H1 (cell line): ENCODE results near the gene KCNJ5. TPM values are rescaled to one million over a fixed set of nuclear protein-coding genes. Genes with fewer than 3 reads are reported as not detected.

Source experiments
- CTBP2 ChIP-seq: IDR thresholded peaks from 2 replicates; pipeline ENCODE4 v1.7.0; 2011; ENCODE audit warnings: borderline replicate concordance, mild to moderate bottlenecking, moderate library complexity, mixed read lengths, low read length; ENCODE audit not compliant: insufficient read depth, insufficient read length
- EGR1 ChIP-seq: IDR thresholded peaks from 2 replicates; pipeline ENCODE4 v1.6.1; 2011; ENCODE audit warnings: low read depth, low read length, borderline replicate concordance
- EZH2 ChIP-seq: fragments of 200-600 bp; sonication (generic); IDR thresholded peaks from 2 replicates; pipeline ENCODE4 v1.7.1; 2012; ENCODE audit warnings: low read depth, mild to moderate bottlenecking, moderate library complexity, low read length, inconsistent platforms; ENCODE audit not compliant: severe bottlenecking
- FOSL1 ChIP-seq: IDR thresholded peaks from 2 replicates; pipeline ENCODE4 v1.6.1; 2011; ENCODE audit warnings: mild to moderate bottlenecking, low read depth, low read length, moderate library complexity; ENCODE audit not compliant: insufficient read depth
- SIX5 ChIP-seq: IDR thresholded peaks from 2 replicates; pipeline ENCODE4 v1.6.1; 2011; ENCODE audit warnings: mild to moderate bottlenecking, low read depth, low read length
- polyA plus RNA-seq, 7 experiments: library from polyadenylated mRNA; depleted of rRNA in 3 of 7; stranded (reverse) in 5 of 7; unstranded in 2 of 7; fragments of >200 nt in 5 of 7; fragments of 200-250 nt in 2 of 7; gene quantifications; 1 replicate in 5 of 7; 2 replicates in 1 of 7; 4 replicates in 1 of 7; pipeline versions ENCODE4 v1.2.1 to v1.2.3, GENCODE V29; 2011 to 2013; ENCODE audit warnings: missing spikeins in 2 of 7, mixed read lengths in 2 of 7
- total RNA-seq: library from RNA; stranded (reverse); fragmentation: NEBNext Ultra II Directional; extraction: Animal tissue kit (Norgen Biotek cat#: 25700); gene quantifications from 2 replicates; pipeline ENCODE4 v1.2.1, GENCODE V29; 2021
- TF ChIP-seq, protein P1 (sequence below), 3 experiments: IDR thresholded peaks; 1 replicate in 2 of 3; 2 replicates in 1 of 3; pipeline versions ENCODE4 v1.5.1 to v1.6.1; 2011; ENCODE audit warnings: low read length in 3 of 3, mild to moderate bottlenecking in 3 of 3, inconsistent platforms in 2 of 3, low read depth in 1 of 3, moderate library complexity in 1 of 3; ENCODE audit not compliant: insufficient read depth in 1 of 3; ENCODE audit errors: control extremely low read depth in 1 of 3

KCNJ5 gene
- total and polyA plus RNA-seq, 2 of the 8 experiments (the other 6 are each of a cell fraction or from before 2014, with no cell fraction given) = 0.05 TPM; not detected in 1

DNA sequence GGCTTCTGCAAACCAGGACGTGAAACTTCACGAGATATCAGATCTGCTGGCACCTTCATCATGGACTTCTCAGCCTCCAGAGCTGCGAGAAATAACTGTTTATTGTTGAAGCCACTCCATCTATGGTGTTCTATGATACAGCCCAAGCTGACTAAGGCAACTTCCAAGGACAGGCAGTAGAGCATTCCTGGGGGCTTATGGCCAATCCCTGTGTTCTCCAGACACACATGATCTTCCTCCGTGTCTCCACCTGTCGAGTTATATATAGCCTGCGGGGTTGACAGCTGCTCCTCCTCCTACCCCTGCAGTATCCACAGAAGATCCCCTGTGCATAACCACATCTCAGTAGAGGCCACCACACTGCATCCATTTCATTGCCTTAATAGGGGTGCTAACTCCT lies 40.5 kb downstream of the KCNJ5 start (continued):
- TF ChIP-seq, protein P1, sequence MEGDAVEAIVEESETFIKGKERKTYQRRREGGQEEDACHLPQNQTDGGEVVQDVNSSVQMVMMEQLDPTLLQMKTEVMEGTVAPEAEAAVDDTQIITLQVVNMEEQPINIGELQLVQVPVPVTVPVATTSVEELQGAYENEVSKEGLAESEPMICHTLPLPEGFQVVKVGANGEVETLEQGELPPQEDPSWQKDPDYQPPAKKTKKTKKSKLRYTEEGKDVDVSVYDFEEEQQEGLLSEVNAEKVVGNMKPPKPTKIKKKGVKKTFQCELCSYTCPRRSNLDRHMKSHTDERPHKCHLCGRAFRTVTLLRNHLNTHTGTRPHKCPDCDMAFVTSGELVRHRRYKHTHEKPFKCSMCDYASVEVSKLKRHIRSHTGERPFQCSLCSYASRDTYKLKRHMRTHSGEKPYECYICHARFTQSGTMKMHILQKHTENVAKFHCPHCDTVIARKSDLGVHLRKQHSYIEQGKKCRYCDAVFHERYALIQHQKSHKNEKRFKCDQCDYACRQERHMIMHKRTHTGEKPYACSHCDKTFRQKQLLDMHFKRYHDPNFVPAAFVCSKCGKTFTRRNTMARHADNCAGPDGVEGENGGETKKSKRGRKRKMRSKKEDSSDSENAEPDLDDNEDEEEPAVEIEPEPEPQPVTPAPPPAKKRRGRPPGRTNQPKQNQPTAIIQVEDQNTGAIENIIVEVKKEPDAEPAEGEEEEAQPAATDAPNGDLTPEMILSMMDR (IDR thresholded peaks at IDR 0.05; ENCODE audit: control extremely low read depth in 1 of 3, insufficient read depth in 1 of 3, low read depth in 1 of 3, low read length in 3 of 3) = no peak
- TF ChIP-seq CTBP2 (no peak), FOSL1 (no peak), EGR1 (no peak), SIX5 (no peak), EZH2 (no peak)
- TF ChIP-seq, all 59 proteins: peak for 0
